Activated B cell treated with CpG ODN at 0.5 μM for 24 hours (primary cell): ENCODE measurements around the gene MPPED2. TPM values are rescaled to one million over a fixed set of nuclear protein-coding genes. Genes with fewer than 3 reads are reported as not detected.

Experiments used
- ATAC-seq: fragments of 200-7000 bp; cut with Tn5 transposase; one replicate; pipeline ENCODE4 v1.10.0; 2021; ENCODE audit warnings: low read depth, mild to moderate bottlenecking, moderate library complexity
- CTCF ChIA-PET: fragments of 350-600 bp; sonication (Branson Sonifier 250); formaldehyde crosslinking; loops from one replicate; lab custom pipeline; 2021; ENCODE audit warnings: antibody characterized with exemption; lab: Charles Lee
- POLR2A ChIA-PET: fragments of 350-600 bp; sonication (Branson Sonifier 250); formaldehyde crosslinking; loops from one replicate; lab custom pipeline; 2021; ENCODE audit warnings: antibody characterized with exemption; lab: Charles Lee
- DNase-seq: peaks from one replicate; pipeline ENCODE4 v3.0.0; 2022
- H3K27ac Mint-ChIP-seq: one replicate; pipeline ENCODE4 v1.8.0; 2020; ENCODE audit warnings: mixed read lengths
- H3K27me3 Mint-ChIP-seq: one replicate; pipeline ENCODE4 v1.8.0; 2021; ENCODE audit warnings: mixed read lengths
- H3K36me3 Mint-ChIP-seq: one replicate; pipeline ENCODE4 v1.8.0; 2021; ENCODE audit warnings: low read depth, mixed read lengths
- H3K4me1 Mint-ChIP-seq: one replicate; pipeline ENCODE4 v1.8.0; 2021; ENCODE audit warnings: mixed read lengths
- H3K4me3 Mint-ChIP-seq: one replicate; pipeline ENCODE4 v1.8.0; 2020; ENCODE audit warnings: mild to moderate bottlenecking, mixed read lengths
- H3K9me3 Mint-ChIP-seq: one replicate; pipeline ENCODE4 v1.8.0; 2020; ENCODE audit warnings: mixed read lengths
- intact Hi-C: fragments of 100-400 bp; cut with micrococcal nuclease; formaldehyde crosslinking; loops from one replicate; pipeline ENCODE4 v1.15.1; 2024
- total RNA-seq: library from RNA; stranded (reverse); gene quantifications from 2 replicates; pipeline ENCODE4 v1.2.3, GENCODE V29; 2022
- TF ChIP-seq, protein P1 (sequence below): fragments of 200-600 bp; IDR thresholded peaks from one replicate; pipeline ENCODE4 v1.8.0; 2022; ENCODE audit warnings: antibody characterized with exemption, mild to moderate bottlenecking

MPPED2 gene
- total RNA-seq, 1 donor from 2014 or later, result 1.7 TPM

DNA sequence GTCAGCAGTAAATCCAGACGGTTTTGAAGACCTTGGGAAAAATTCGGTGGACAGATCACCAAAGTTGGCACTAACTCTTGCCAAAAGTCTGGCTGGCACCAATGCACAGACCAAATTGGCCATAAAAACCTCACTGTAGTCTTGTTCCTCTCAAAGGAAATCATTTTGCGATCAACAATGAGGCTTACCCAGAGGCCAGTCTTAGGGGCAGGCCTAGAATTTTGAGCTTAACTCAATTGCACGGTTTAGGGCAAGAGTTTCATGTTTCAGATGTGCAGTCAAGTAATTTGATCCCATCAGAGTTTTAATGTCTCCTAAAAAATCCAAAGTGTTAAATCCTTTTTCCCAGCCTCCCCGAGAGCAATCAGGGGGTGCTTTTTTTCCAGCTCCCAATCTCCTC, 19.0 kb downstream of the MPPED2 start:
- Mint-ChIP-seq H3K9me3 (no peaks in the 10 kb centered on the region), H3K27me3 (peaks cover 1% of the 10 kb centered on the region), H3K4me1 (no peaks in the 10 kb centered on the region), H3K4me3 (no peak overlapping the region), H3K36me3 (no peaks in the 10 kb centered on the region), H3K27ac (no peak overlapping the region)
- TF ChIP-seq, protein P1, sequence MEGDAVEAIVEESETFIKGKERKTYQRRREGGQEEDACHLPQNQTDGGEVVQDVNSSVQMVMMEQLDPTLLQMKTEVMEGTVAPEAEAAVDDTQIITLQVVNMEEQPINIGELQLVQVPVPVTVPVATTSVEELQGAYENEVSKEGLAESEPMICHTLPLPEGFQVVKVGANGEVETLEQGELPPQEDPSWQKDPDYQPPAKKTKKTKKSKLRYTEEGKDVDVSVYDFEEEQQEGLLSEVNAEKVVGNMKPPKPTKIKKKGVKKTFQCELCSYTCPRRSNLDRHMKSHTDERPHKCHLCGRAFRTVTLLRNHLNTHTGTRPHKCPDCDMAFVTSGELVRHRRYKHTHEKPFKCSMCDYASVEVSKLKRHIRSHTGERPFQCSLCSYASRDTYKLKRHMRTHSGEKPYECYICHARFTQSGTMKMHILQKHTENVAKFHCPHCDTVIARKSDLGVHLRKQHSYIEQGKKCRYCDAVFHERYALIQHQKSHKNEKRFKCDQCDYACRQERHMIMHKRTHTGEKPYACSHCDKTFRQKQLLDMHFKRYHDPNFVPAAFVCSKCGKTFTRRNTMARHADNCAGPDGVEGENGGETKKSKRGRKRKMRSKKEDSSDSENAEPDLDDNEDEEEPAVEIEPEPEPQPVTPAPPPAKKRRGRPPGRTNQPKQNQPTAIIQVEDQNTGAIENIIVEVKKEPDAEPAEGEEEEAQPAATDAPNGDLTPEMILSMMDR, result no peak
- intact Hi-C loops, result no loop called here
- POLR2A ChIA-PET, result no interaction called here
- CTCF ChIA-PET, result no interaction called here
- DNase-seq, result no peak
- no peak for ATAC-seq

DNA sequence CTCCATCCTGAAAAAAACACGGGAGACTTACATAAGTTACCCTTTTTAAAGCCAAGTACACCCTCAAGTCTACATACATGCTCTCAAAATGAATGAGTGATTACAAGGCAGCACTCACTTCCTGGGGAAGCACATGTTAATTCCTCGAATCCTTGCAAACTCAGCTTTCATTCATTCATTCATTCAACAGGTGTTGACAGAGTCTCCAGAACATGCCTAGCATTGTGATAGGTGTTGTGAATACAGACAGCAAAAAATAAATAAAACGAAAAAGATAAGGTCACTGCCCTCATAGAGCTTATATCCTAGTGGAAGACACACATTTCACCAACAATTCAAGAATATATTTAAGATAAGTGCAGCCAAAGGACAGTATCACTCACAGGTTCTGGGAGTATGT, 19.7 kb downstream of the MPPED2 start:
- ATAC-seq (no peak), DNase-seq (no peak)
- no peak overlapping the region for H3K4me3 Mint-ChIP-seq
- H3K36me3 Mint-ChIP-seq, result no peaks in the 10 kb centered on the region
- TF ChIP-seq, protein P1, result no peak
- ChIA-PET CTCF (no interaction called here), POLR2A (no interaction called here)
- no peak overlapping the region for H3K27ac Mint-ChIP-seq
- no peaks in the 10 kb centered on the region for H3K27me3 Mint-ChIP-seq
- intact Hi-C loops, result no loop called here
- H3K4me1 Mint-ChIP-seq, result no peaks in the 10 kb centered on the region
- H3K9me3 Mint-ChIP-seq, result no peaks in the 10 kb centered on the region

DNA sequence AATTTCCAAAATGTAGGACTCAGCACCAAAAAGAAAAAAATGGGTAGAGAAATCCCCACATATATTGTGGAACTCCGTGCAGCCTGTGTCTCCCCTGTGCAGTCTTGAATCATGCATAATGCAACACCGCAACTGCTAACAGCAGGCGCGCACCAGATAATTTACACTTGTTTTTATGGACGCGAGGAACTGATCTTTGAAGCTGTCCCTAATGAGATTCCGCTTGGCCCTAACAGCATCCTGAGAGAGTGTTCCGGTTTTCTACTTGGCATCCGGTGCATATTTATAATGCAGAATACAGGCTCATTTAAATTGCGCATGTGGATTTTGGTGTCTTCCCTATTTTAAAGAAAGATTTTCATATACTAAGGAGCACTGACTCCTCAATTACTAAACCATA, 21.1 kb downstream of the MPPED2 start:
- H3K4me1 Mint-ChIP-seq, result no peaks in the 10 kb centered on the region
- no peaks in the 10 kb centered on the region for H3K27me3 Mint-ChIP-seq
- no peak overlapping the region for H3K27ac Mint-ChIP-seq
- no peaks in the 10 kb centered on the region for H3K9me3 Mint-ChIP-seq
- ChIA-PET POLR2A (no interaction called here), CTCF (no interaction called here)
- ATAC-seq (no peak), DNase-seq (no peak)
- TF ChIP-seq, protein P1, result no peak
- no peaks in the 10 kb centered on the region for H3K36me3 Mint-ChIP-seq
- intact Hi-C loops, result no loop called here
- H3K4me3 Mint-ChIP-seq, result no peak overlapping the region

DNA sequence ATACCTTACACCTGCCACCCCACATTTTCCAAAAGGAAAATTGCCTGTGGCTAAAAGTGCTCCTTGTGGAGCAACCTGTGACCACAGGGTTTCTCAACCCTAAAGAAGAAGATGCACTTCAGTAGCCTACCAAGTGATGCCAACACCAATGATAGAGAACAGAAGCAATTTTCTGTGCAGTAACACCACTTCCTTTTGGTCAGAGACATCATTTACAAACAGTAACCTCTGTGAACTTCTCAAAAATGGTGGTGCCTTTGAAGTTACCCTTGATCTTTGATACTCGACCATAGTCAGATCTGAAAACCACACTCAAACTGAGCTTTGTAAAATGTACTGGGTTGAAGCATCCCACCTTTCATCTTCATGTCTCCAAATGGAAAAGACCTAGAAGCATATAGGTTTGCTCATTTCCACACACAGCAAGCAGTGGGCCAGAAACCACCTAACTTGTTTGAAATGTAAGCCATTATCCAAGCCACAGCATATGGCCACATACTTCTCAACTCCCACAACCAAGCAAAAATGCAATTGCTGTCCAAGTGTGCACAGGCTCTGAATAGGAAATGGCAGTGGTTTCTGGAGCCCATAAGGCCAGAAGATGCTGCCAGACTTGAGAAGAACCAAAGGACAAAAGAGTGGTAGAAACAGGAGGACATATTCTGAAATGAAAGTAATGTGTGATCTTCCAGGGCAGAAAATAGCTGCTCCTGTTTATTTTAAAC, 24.3 kb downstream of the MPPED2 start:
- TF ChIP-seq, protein P1, result no peak
- no peak overlapping the region for H3K4me3 Mint-ChIP-seq
- H3K9me3 Mint-ChIP-seq, result no peaks in the 10 kb centered on the region
- intact Hi-C loops, result no loop called here
- no peak overlapping the region for H3K27ac Mint-ChIP-seq
- H3K27me3 Mint-ChIP-seq, result peaks cover 2% of the 10 kb centered on the region
- ChIA-PET POLR2A (no interaction called here), CTCF (no interaction called here)
- DNase-seq (no peak), ATAC-seq (no peak)
- H3K4me1 Mint-ChIP-seq, result no peaks in the 10 kb centered on the region
- no peaks in the 10 kb centered on the region for H3K36me3 Mint-ChIP-seq

DNA sequence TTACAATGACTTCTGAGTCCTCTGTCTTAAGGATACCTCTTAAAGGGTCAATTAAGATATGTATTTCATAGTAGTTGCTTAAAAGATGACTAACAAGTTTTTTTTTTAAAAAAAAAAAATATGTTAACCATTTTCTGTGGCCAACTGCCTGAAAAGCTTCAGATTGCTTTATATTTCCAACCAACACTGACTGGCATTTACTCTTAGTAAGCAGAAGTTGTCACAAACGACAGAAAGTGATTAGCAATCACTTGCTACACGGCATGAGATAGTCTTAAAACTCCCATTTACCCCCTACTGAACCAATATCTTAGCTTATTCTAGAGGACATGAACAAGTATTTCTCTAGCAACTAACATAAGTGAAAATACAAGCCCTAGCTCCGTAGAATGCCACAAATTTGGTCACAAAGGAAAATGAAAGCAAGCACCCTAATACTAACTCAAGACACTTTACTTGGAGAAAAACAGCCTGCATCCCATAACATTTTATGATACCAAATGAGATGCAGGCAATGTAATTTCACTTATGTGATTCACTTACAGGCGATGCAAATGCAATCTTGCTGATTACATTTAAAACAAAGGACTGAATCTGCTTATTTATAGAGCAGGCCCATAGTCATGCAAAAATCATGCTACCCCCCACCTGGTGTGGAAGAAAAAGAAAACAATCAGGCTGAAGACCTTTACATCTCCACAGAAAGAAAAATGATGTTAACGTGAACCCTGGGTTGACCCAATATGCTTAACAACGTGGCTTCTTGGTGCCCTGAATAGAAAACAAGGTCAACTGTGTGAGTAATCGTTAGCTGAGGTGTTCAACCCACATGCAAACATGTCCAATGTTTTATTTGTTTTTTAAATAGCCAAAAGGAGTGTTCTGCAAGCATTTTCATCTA, 25.7 kb downstream of the MPPED2 start:
- Mint-ChIP-seq H3K4me3 (no peak overlapping the region), H3K9me3 (no peaks in the 10 kb centered on the region), H3K27ac (no peak overlapping the region), H3K4me1 (no peaks in the 10 kb centered on the region), H3K27me3 (peaks cover 2% of the 10 kb centered on the region), H3K36me3 (no peaks in the 10 kb centered on the region)
- ChIA-PET POLR2A (no interaction called here), CTCF (no interaction called here)
- TF ChIP-seq, protein P1, result no peak
- intact Hi-C loops, result no loop called here
- DNase-seq (no peak), ATAC-seq (no peak)
